Osteoblast (primary cell): Measurements from ENCODE around the gene RIMBP2. TPM values are rescaled to one million over a fixed set of nuclear protein-coding genes. Genes with fewer than 3 reads are reported as not detected.
"Not testable (repeated sequence)": the region's sequence is repeated elsewhere in the genome, so short reads cannot be mapped to it uniquely, and the experiment has no call there.

ENCODE experiments used
- DNase-seq: peaks from one replicate; pipeline ENCODE4 v3.0.0; 2011; ENCODE audit warnings: low spot score, mixed read lengths; ENCODE audit not compliant: insufficient read length; ENCODE audit errors: missing footprints
- H2AFZ ChIP-seq: 2 replicates; pipeline ENCODE4 v1.6.0; 2011; ENCODE audit warnings: mild to moderate bottlenecking, low read length
- H3K27ac ChIP-seq: 2 replicates; pipeline ENCODE4 v1.5.1; 2011; ENCODE audit warnings: mild to moderate bottlenecking, low read depth, low read length, moderate library complexity
- H3K27me3 ChIP-seq: 2 replicates; pipeline ENCODE4 v1.6.0; 2012; ENCODE audit warnings: mild to moderate bottlenecking, control low read depth, inconsistent platforms, low read length, moderate library complexity; ENCODE audit not compliant: insufficient read depth
- H3K36me3 ChIP-seq: 2 replicates; pipeline ENCODE4 v1.5.1; 2011; ENCODE audit warnings: mild to moderate bottlenecking, low read length, control low read depth, moderate library complexity; ENCODE audit not compliant: insufficient read depth
- H3K4me1 ChIP-seq: 2 replicates; pipeline ENCODE4 v1.5.1; 2011; ENCODE audit warnings: mild to moderate bottlenecking, low read length, control low read depth, moderate library complexity; ENCODE audit not compliant: insufficient read depth
- H3K4me2 ChIP-seq: 2 replicates; pipeline ENCODE4 v1.6.0; 2011; ENCODE audit warnings: mild to moderate bottlenecking, low read length; ENCODE audit not compliant: insufficient read depth
- H3K4me3 ChIP-seq: fragments of 200-600 bp; sonication (generic); 3 replicates; pipeline ENCODE4 v1.5.1; 2012; ENCODE audit warnings: mild to moderate bottlenecking, low read length, inconsistent platforms; ENCODE audit not compliant: insufficient read depth
- H3K79me2 ChIP-seq: 2 replicates; pipeline ENCODE4 v1.6.0; 2012; ENCODE audit warnings: mild to moderate bottlenecking, low read length, control low read depth, inconsistent platforms; ENCODE audit not compliant: insufficient read depth
- H3K9me3 ChIP-seq: 2 replicates; pipeline ENCODE4 v1.5.1; 2011; ENCODE audit warnings: low read depth, low read length, control low read depth
- H4K20me1 ChIP-seq: 2 replicates; pipeline ENCODE4 v1.6.0; 2012; ENCODE audit warnings: mild to moderate bottlenecking, low read length, control low read depth; ENCODE audit not compliant: insufficient read depth
- CTCF ChIP-seq: IDR thresholded peaks from 2 replicates; pipeline ENCODE4 v1.5.1; 2011; ENCODE audit warnings: mild to moderate bottlenecking, low read depth, low read length, moderate library complexity; ENCODE audit errors: extremely low read depth
- total RNA-seq: library from RNA; depleted of rRNA; stranded (reverse); fragments of >200 nt; gene quantifications from 2 replicates; pipeline ENCODE4 v1.2.3, GENCODE V29; 2012

RIMBP2 gene
- total RNA-seq, 1 donor = not detected

- Histone ChIP-seq H3K4me3 (no peak overlapping the region), H3K36me3 (no peaks in the 10 kb centered on the region), H3K27ac (no peak overlapping the region), H4K20me1 (no peaks in the 10 kb centered on the region), H3K27me3 (no peaks in the 10 kb centered on the region), H3K79me2 (no peaks in the 10 kb centered on the region), H3K4me2 (no peak overlapping the region), H2AFZ (no peak overlapping the region), H3K9me3 (peaks cover 4% of the 10 kb centered on the region), H3K4me1 (no peaks in the 10 kb centered on the region)
- DNase-seq = no peak
- TF ChIP-seq CTCF = no peak
Observed at GRCh38 chr12:130588696-130589539, 127.2 kb downstream of the RIMBP2 start.

DNA sequence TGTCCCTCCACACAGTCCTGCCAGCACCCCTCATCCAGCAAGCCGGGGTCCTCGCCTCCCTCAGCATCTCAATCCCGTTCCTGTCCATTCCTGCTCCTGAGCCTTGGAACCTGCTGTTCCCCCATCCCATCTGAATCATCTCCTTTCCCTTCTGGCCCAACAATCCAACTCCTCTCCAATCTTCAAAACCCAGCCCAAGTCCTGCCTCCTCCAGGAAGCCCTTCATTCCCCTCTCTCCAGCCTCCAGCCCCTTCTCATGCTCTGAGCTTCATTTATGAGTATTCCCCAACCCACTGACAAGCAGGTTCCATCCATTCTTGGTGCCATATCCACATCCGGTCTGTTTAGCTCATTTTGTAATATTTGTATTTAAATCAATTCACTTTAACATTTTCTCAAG lies 128.1 kb downstream of the RIMBP2 start:
- Histone ChIP-seq H4K20me1 (no peaks in the 10 kb centered on the region), H3K27me3 (no peaks in the 10 kb centered on the region), H3K4me1 (no peaks in the 10 kb centered on the region), H3K4me2 (no peak overlapping the region), H3K9me3 (peaks cover 7% of the 10 kb centered on the region), H2AFZ (no peak overlapping the region), H3K4me3 (no peak overlapping the region), H3K36me3 (no peaks in the 10 kb centered on the region), H3K27ac (no peak overlapping the region), H3K79me2 (no peaks in the 10 kb centered on the region)
- TF ChIP-seq CTCF = no peak
- DNase-seq = no peak

GRCh38 chr12:130584475-130584874 lies 131.6 kb downstream of the RIMBP2 start:
- DNase-seq, H4K20me1 ChIP-seq, H3K27ac ChIP-seq, H3K4me1 ChIP-seq, H3K36me3 ChIP-seq, H2AFZ ChIP-seq, H3K79me2 ChIP-seq, H3K27me3 ChIP-seq, H3K4me2 ChIP-seq, H3K4me3 ChIP-seq, H3K9me3 ChIP-seq: not testable (repeated sequence)

DNA sequence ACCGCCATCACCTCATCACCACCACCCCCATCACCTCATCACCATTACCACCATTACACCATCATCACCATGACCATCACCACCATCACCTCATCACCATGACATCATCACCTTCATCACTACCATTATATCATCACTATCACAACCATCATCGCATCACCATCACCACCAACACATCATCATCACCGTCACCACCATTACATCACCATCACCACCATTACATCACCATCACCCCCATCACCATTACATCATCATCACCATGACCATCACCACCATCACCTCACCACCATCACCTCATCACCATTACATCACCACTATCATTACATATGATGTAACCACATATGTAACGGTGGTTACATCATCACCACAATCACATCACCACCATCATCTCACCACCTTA lies 132.3 kb downstream of the RIMBP2 start:
- no peaks in the 10 kb centered on the region for H3K27me3 ChIP-seq
- H3K4me2 ChIP-seq = no peak overlapping the region
- no peak for TF ChIP-seq CTCF
- no peaks in the 10 kb centered on the region for H3K4me1 ChIP-seq
- H3K4me3 ChIP-seq = no peak overlapping the region
- peaks cover 7% of the 10 kb centered on the region for H3K9me3 ChIP-seq
- H2AFZ ChIP-seq = no peak overlapping the region
- DNase-seq = peak; percentile 55
- no peaks in the 10 kb centered on the region for H3K36me3 ChIP-seq
- no peaks in the 10 kb centered on the region for H3K79me2 ChIP-seq
- no peaks in the 10 kb centered on the region for H4K20me1 ChIP-seq
- no peak overlapping the region for H3K27ac ChIP-seq
